ENCODE measurements around the gene BDKRB1.

GRCh38 chr14:96261053-96261452 is 5.0 kb downstream of the BDKRB1 start:
- no peak for TF ChIP-seq CTCF (IDR thresholded peaks at IDR 0.05)
- TF ChIP-seq POLR2A (IDR thresholded peaks at IDR 0.05): no peak

All from lower leg skin (tissue), 3 donors.